Adrenal gland (tissue), 12 donors: ENCODE results near the gene ALDH3B2. TPM values are rescaled to one million over a fixed set of nuclear protein-coding genes. Genes with fewer than 3 reads are reported as not detected.

Source experiments
- DNase-seq, 7 donors: peaks; one replicate each; pipeline ENCODE4 v3.0.0-alpha.2; 2019 to 2020
- H3K27ac ChIP-seq, 5 donors: fragments of 200-600 bp; sonication (generic) in 4 of 5; 1 replicate in 3 of 5; 2 replicates in 2 of 5; pipeline versions ENCODE4 v1.5.1 to v1.8.0; 2016 to 2020; ENCODE audit warnings: mild to moderate bottlenecking in 1 of 5
- H3K27me3 ChIP-seq: fragments of 200-600 bp; 2 replicates; pipeline ENCODE4 v1.8.0; 2021
- H3K36me3 ChIP-seq, 2 donors: fragments of 200-600 bp; replicated peaks in 1 of 2; 1 replicate in 1 of 2; 2 replicates in 1 of 2; pipeline versions ENCODE4 v1.5.1 to v1.8.0; 2018 to 2022
- H3K4me1 ChIP-seq, 2 donors: fragments of 200-600 bp; replicated peaks in 1 of 2; 1 replicate in 1 of 2; 2 replicates in 1 of 2; pipeline versions ENCODE4 v1.5.1 to v1.8.0; 2018 to 2021
- H3K4me3 ChIP-seq, 4 donors: fragments of 200-600 bp; sonication (generic) in 3 of 4; one replicate each; pipeline ENCODE4 v1.5.1; 2016 to 2018
- H3K9me3 ChIP-seq, 3 donors: fragments of 200-600 bp; sonication (generic) in 1 of 3; replicated peaks in 1 of 3; 1 replicate in 2 of 3; 2 replicates in 1 of 3; pipeline versions ENCODE4 v1.5.1 to v1.8.0; 2016 to 2021
- POLR2A ChIP-seq, 2 donors: fragments of 450-650 bp; IDR thresholded peaks; one replicate each; pipeline ENCODE4 v1.6.1; 2017; ENCODE audit warnings: antibody characterized with exemption in 2 of 2, mild to moderate bottlenecking in 2 of 2, moderate library complexity in 1 of 2
- WGBS, 4 donors: extraction: QIAGEN DNeasy Blood & Tissue Kit in 2 of 4; methylation state at CpG; one replicate each; pipeline versions ENCODE4 v1.1.5 to v1.1.7; 2013 to 2017; 5-methylcytosine and 5-hydroxymethylcytosine counted together
- intact Hi-C, 2 donors: fragments of 100-400 bp; cut with DNase I; formaldehyde crosslinking; loops; one replicate each; pipeline versions ENCODE4 v1.14.1 to v1.15.0; 2022 to 2023
- polyA plus RNA-seq, 3 donors: library from polyadenylated mRNA; stranded (reverse); fragments of 200-250 nt in 2 of 3; fragments of 350-450 nt in 1 of 3; fragmentation: Illumina TruSeq in 1 of 3; extraction: RNeasy Lipid Tissue Mini Kit (QIAGEN cat#74804) in 1 of 3; gene quantifications; one replicate each; pipeline ENCODE4 v1.2.3, GENCODE V29; 2013 to 2014
- total RNA-seq, 9 donors: library from RNA; depleted of rRNA in 4 of 9; stranded (reverse); fragments of >200 nt in 4 of 9; fragments of 120-200 nt in 1 of 9; fragmentation: NEBNext Ultra II Directional in 1 of 9; extraction: Animal tissue kit (Norgen Biotek cat#: 25700) in 1 of 9; gene quantifications; one replicate each; pipeline versions ENCODE4 v1.1.0 to v1.2.4, GENCODE V29; 2013 to 2023
- TF ChIP-seq, protein P1 (sequence below), 6 experiments: fragments of 450-650 bp in 4 of 6; fragments of 200-600 bp in 2 of 6; sonication (generic) in 1 of 6; IDR thresholded peaks; 1 replicate in 5 of 6; 2 replicates in 1 of 6; pipeline versions ENCODE4 v1.5.1 to v1.8.0; 2016 to 2021; ENCODE audit warnings: antibody characterized with exemption in 6 of 6, mild to moderate bottlenecking in 2 of 6, moderate library complexity in 1 of 6
- donor health status: healthy with polysubstance abuse.
- donor health status: Bipolar disorder and iron deficiency.
- donor health status: DM: yes; HTN: yes; CAD: no.
- donor health status: DM: no; HTN: no; CAD: no.
- donor health status: DM: no; HTN: no; CAD: no.
- donor health status: DM: yes; HTN: yes; CAD: no.

The ALDH3B2 gene
- total and polyA plus RNA-seq, 12 donors, result 0.10 TPM; not detected in 11

DNA sequence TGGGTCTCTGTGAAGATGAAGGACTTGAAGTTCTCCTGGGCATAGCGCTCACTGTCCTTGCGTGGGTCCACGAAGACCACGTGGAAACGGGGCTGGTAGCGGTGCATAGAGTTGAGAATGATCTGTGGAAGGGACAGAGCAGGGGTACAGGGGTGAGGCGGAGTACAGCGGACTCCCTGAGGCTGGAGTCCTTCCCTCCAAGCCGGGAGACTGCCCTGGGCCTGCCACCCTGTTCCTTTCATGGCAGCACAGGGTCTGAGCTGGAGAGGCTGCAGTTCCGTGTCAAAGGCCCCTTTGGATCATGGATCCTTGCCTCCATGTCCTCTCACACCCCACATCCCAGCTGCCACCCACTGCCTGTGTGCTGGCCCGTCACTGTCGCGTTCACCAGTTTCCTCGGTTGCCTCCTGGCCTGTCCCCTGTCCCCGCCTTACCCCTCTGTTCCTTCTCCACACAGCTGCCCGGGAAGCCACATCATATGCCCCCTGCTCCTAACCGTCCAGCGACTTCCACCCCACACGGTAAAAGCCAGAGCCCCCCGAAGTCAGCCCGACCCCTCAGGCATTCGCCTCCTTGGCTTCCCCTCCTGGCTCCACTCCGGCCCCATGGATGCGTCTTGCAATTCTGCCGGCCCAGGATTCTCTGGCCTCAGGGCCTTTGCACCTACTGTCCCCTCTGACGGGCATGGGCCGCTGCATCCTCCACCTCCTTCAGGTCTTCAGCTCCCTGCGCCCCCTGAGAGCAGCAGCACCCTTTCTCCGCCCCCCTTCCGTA lies 41.3 kb downstream of the ALDH3B2 start:
- intact Hi-C loops, result loop anchor here in 1 of 2 donors (10.0 kb wide), 1 partner anchor 172 kb away; no protein-coding TSS in a partner anchor
- Histone ChIP-seq H3K4me3 (no peak overlapping the region), H3K27me3 (no peaks in the 10 kb centered on the region), H3K9me3 (no peaks in the 10 kb centered on the region), H3K36me3 (no peaks in the 10 kb centered on the region), H3K27ac (no peak overlapping the region), H3K4me1 (peaks cover 0 to 14% of the 10 kb centered on the region in 2 donors)
- no peak for DNase-seq
- TF ChIP-seq, protein P1, sequence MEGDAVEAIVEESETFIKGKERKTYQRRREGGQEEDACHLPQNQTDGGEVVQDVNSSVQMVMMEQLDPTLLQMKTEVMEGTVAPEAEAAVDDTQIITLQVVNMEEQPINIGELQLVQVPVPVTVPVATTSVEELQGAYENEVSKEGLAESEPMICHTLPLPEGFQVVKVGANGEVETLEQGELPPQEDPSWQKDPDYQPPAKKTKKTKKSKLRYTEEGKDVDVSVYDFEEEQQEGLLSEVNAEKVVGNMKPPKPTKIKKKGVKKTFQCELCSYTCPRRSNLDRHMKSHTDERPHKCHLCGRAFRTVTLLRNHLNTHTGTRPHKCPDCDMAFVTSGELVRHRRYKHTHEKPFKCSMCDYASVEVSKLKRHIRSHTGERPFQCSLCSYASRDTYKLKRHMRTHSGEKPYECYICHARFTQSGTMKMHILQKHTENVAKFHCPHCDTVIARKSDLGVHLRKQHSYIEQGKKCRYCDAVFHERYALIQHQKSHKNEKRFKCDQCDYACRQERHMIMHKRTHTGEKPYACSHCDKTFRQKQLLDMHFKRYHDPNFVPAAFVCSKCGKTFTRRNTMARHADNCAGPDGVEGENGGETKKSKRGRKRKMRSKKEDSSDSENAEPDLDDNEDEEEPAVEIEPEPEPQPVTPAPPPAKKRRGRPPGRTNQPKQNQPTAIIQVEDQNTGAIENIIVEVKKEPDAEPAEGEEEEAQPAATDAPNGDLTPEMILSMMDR (IDR thresholded peaks at IDR 0.05), result no peak
- TF ChIP-seq POLR2A (IDR thresholded peaks at IDR 0.05), result no peak
- WGBS, 4 donors, result 90 to 93% (median 91%) methylated on average over 28 to 30 of the region's 30 CpGs

DNA sequence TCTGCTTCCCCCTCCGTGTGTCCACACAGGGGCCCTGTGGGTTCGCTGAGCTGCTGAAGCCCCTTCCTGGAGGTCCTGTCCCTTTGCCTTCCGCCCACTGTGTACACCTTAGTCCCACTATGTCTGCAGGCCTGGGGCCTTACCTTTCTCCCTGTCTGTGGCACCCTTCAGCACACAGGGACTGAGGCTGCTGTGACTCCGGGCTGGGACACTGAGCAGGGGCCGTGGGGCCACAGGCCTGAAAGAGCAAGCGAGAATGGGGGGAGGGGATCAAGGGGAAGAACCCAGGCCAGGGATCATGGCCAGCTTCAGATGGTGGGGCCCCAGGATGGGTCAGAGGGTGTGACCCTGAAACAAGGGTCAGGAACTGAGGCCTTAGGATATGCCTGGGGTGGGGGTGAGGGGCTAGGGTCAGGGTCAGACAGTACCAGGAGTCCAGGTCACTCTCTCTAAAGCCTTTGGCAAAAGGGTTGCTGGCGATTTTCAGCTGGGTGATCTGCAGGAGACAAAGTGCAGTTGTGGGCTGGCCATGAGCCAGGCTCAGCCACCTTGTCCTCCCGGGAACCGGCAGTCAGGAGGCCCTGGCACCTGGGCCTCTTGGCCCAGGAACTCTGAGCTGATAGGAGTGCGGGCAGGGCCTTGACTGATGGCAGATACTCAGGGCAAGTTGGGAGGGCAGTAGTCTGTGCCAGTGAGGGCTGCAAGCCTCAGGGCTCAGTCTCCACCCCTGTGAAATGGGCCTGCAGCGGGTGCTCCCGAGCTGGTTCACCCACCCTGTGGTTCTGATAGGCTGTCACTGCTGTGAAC lies 42.0 kb downstream of the ALDH3B2 start:
- WGBS, 4 donors, result 69 to 75% (median 72%) methylated on average over 10 to 12 of the region's 12 CpGs
- Histone ChIP-seq H3K4me1 (peaks cover 0 to 14% of the 10 kb centered on the region in 2 donors), H3K27me3 (no peaks in the 10 kb centered on the region), H3K27ac (no peak overlapping the region), H3K9me3 (no peaks in the 10 kb centered on the region), H3K4me3 (no peak overlapping the region), H3K36me3 (no peaks in the 10 kb centered on the region)
- TF ChIP-seq POLR2A (IDR thresholded peaks at IDR 0.05), result no peak
- TF ChIP-seq, protein P1 (IDR thresholded peaks at IDR 0.05), result no peak
- DNase-seq, result peak in 1 of 7 donors; percentile 43
- intact Hi-C loops, result loop anchor here in 1 of 2 donors (10.0 kb wide), 1 partner anchor 172 kb away; no protein-coding TSS in a partner anchor

DNA sequence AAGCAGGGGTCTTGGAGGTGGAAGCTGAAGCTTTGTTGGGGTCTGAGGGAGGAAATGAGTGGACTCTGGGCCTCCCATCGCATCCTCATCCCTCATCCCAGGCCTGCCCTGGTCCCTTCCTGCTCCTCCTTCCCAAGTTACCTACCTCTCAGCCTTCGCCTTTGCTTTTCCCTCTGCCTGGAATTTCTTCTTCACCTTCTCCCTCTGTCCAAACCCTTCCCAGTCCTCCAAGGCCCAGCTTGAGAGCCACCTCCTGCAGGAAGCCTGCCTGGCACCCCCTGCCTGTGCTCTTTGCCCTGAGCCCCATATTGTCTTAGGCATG lies 42.6 kb downstream of the ALDH3B2 start:
- no peak for DNase-seq
- H3K36me3 ChIP-seq, result no peaks in the 10 kb centered on the region
- no peaks in the 10 kb centered on the region for H3K9me3 ChIP-seq
- TF ChIP-seq POLR2A (IDR thresholded peaks at IDR 0.05), result no peak
- TF ChIP-seq, protein P1 (IDR thresholded peaks at IDR 0.05), result no peak
- intact Hi-C loops, result loop anchor here in 1 of 2 donors (10.0 kb wide), 1 partner anchor 173 kb away; no protein-coding TSS in a partner anchor
- H3K27ac ChIP-seq, result no peak overlapping the region
- no peaks in the 10 kb centered on the region for H3K27me3 ChIP-seq
- no peak overlapping the region for H3K4me3 ChIP-seq
- H3K4me1 ChIP-seq, result peaks cover 0 to 14% of the 10 kb centered on the region in 2 donors
- 85 to 100% (median 95%) methylated on average over 2 of the region's 2 CpGs for WGBS, 4 donors

DNA sequence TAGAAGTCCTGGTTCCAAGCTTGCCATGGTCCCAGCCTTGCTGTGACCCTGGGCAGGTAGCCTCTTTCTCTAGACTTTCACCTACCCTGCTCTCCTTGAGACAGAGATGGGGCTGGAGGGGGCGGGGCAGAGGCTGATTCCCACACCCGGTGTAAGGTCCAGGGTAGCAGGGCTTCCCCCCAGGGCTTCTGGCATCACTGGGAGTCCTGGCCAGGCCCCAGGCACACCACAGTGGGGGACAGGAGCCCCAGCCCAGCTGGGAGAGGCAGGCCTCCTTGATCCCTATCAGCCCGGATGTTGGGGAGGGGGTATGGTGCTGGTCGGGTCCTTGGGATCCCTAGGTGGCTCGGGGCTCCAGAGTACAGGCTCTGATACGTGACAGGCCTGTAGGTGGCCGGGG lies 43.0 kb downstream of the ALDH3B2 start:
- TF ChIP-seq, protein P1 (IDR thresholded peaks at IDR 0.05), result no peak
- TF ChIP-seq POLR2A (IDR thresholded peaks at IDR 0.05), result no peak
- WGBS, 4 donors, result 77 to 92% (median 84%) methylated on average over 5 to 7 of the region's 7 CpGs
- no peak overlapping the region for H3K4me3 ChIP-seq
- no peak overlapping the region for H3K27ac ChIP-seq
- no peak for DNase-seq
- H3K36me3 ChIP-seq, result no peaks in the 10 kb centered on the region
- H3K4me1 ChIP-seq, result peaks cover 0 to 14% of the 10 kb centered on the region in 2 donors
- intact Hi-C loops, result loop anchor here in 1 of 2 donors (10.0 kb wide), 1 partner anchor 173 kb away; no protein-coding TSS in a partner anchor
- H3K27me3 ChIP-seq, result no peaks in the 10 kb centered on the region
- H3K9me3 ChIP-seq, result no peaks in the 10 kb centered on the region
